HG02571 (cell line): Measurements from ENCODE around the gene ECHS1.
A peak's percentile ranks its signal among the peaks of the same experiment; 100 is the strongest.

ENCODE experiments used
- ATAC-seq: cut with Tn5 transposase; IDR thresholded peaks from one replicate; pipeline ENCODE4 v1.9.1; 2021; ENCODE audit warnings: mild to moderate bottlenecking, moderate library complexity; ENCODE audit not compliant: unreplicated experiment

Gene ECHS1

GRCh38 chr10:133361227-133361626 lies 11.9 kb downstream of the ECHS1 start:
- ATAC-seq, result no peak

GRCh38 chr10:133359972-133360610 lies 13.1 kb downstream of the ECHS1 start:
- no peak for ATAC-seq

- ATAC-seq, result no peak
Observed at GRCh38 chr10:133359554-133359971, 13.6 kb downstream of the ECHS1 start.

GRCh38 chr10:133358925-133359310 lies 14.2 kb downstream of the ECHS1 start:
- no peak for ATAC-seq

GRCh38 chr10:133358162-133358924 lies 14.8 kb downstream of the ECHS1 start:
- no peak for ATAC-seq

GRCh38 chr10:133357285-133358161 lies 15.6 kb downstream of the ECHS1 start, which contains the start of gene FUOM:
FUOM (minus strand) TSS chr10:133358019; CDS start chr10:133358007, 12 bp downstream.
- peak; percentile 60 for ATAC-seq

- ATAC-seq, result no peak
Observed at GRCh38 chr10:133356549-133357284, 16.4 kb downstream of the ECHS1 start.

GRCh38 chr10:133355991-133356390 lies 17.2 kb downstream of the ECHS1 start:
- ATAC-seq, result no peak

GRCh38 chr10:133355266-133355665 lies 17.9 kb downstream of the ECHS1 start:
- no peak for ATAC-seq

GRCh38 chr10:133354672-133355240 lies 18.4 kb downstream of the ECHS1 start:
- no peak for ATAC-seq

- no peak for ATAC-seq
Observed at GRCh38 chr10:133353988-133354605, 19.1 kb downstream of the ECHS1 start.

- no peak for ATAC-seq
Observed at GRCh38 chr10:133353202-133353959, 19.8 kb downstream of the ECHS1 start.

GRCh38 chr10:133351408-133352318 lies 21.5 kb downstream of the ECHS1 start:
- no peak for ATAC-seq

GRCh38 chr10:133350950-133351329 lies 22.2 kb downstream of the ECHS1 start:
- no peak for ATAC-seq

- ATAC-seq, result no peak
Observed at GRCh38 chr10:133350283-133350949, 22.7 kb downstream of the ECHS1 start.

GRCh38 chr10:133349577-133350011 lies 23.6 kb downstream of the ECHS1 start:
- no peak for ATAC-seq

GRCh38 chr10:133349160-133349568 lies 24.0 kb downstream of the ECHS1 start:
- no peak for ATAC-seq
